NCI-H446 (cell line): ENCODE measurements around the gene SPTB.

ENCODE experiments used
- DNase-seq, 2 experiments: peaks; one replicate each; lab custom pipeline; 2025; lab: John Stamatoyannopoulos, UW

Gene SPTB

DNA sequence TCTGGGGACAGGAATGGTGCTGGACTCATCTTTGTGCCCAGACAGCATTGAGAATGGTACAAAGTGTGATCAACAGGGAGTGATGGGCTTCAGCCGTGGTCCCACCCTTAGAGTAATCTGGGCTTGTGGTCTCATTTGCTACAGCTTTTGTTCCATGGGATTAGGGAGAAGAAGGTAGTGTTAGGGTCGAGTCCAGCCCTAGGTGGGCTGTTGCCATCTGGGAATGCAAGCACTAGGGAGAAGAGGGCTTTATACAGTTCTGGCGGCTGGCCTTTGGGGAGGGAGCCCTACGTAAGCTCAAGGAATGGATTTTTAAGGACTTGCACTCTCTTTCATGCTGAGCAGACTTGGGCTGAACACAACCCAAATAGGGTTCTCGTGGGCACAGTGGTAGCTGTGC lies 170.6 kb downstream of the SPTB start:
- no peak for DNase-seq

DNA sequence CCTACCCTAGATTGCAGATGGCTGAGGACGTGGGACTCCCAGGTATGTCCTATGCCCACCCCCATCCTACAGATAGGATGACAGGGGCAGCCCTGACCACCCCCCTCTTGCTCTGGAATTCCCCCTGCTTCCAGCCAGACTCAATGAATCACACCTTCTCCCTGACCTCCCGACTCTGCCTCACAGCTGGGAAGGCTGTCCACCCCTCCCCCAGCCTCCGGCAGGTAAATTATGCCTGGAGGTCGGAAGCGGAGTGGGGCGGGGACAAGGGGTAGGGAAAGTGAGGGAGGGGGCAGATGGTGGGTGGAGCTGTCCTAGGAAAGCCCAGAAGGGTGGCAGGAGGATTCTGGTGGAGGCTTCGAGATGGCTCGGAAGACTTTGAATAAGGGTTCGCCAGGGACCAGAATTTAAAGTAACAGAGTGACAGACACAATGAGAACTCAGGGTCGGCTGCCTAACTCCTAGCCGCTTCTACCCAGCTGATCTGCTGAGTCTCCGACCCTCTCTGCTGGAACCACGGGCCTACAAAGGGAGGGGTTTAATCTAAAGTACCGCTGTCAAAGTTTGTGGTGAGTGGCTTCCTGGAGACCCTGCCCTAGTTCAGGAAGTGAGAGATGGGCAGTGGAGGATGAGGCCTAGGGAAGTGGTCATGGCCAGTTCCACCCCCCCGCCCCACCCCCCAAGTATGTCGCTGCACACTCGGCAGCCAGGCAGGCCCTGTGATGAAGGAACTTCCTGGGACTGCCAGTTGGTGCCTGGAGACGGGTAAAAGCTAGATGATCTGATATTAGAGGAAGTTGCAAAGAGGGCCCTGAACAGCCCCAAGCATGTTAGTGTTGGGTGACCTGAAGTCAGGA lies 171.3 kb downstream of the SPTB start:
- DNase-seq, result no peak

DNA sequence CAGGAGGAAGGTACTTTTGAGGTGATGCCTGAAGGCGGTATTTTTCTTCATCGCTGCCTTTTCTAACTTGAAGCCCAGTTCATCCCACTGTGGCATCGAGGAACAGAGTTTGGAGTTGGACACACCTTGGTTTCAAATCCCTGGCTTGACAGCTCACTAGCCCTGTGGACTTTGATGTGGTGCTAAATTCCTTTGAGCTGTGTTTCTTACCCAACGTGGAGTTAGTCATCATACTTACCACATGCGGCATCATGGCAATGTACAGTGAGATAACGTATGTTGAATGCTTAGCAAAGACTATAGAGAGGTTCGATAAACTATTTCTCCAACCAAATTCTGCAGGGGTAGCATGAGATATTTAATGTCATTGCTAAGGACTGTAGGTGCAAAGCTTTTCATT lies 172.0 kb downstream of the SPTB start:
- no peak for DNase-seq

DNA sequence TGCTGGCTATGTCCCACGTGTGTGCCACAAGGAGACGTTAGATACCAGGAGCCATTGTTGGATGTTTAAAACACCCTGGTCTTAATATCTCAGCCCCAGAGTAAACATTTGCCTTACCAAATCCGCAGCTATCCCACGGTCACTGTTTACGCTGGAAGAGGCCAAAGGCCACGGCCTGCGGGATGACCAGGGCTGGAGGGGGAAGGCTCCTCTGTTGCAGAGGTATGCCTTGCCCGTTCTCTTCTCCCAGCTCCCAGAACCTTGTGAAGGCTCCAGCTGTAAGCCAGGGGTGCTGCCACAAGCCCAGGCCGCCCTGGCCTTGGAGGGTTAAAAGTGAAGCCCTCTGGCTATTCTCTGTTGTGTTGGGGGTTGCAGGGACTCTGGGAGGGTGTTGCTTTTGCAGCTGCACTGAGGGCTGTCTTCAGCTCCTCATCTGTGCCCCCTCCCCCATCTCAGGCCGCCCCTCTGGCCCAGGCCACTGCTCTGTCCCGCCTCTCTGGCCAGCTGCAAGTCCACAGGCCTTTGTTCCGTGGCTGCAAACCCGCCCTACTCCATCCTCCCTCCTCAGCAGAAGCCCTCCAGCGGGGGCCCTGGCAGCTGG lies 173.0 kb downstream of the SPTB start:
- no peak for DNase-seq

DNA sequence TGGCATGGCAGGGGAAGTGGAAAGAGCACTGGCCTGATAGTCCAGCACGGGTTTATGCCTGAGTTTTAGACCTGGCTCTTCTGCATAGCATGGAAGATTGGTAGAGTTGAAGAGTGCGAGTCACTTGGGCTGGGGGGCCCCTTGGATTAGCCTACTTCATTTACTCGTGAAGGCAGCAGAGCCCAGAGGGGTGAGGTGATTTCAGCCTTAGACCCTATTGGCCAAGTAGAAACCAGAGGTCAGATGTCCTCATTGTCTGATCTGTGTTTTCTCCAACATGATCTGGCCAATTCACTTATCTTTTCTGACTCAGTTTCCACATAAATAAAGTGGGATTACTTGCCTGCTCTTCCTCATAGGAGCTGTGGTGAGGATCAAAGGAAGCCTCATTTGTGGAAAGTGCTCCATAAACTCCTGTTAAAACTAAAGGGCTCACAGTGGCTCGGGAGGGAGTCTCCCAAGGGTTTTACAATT lies 173.6 kb downstream of the SPTB start:
- no peak for DNase-seq

DNA sequence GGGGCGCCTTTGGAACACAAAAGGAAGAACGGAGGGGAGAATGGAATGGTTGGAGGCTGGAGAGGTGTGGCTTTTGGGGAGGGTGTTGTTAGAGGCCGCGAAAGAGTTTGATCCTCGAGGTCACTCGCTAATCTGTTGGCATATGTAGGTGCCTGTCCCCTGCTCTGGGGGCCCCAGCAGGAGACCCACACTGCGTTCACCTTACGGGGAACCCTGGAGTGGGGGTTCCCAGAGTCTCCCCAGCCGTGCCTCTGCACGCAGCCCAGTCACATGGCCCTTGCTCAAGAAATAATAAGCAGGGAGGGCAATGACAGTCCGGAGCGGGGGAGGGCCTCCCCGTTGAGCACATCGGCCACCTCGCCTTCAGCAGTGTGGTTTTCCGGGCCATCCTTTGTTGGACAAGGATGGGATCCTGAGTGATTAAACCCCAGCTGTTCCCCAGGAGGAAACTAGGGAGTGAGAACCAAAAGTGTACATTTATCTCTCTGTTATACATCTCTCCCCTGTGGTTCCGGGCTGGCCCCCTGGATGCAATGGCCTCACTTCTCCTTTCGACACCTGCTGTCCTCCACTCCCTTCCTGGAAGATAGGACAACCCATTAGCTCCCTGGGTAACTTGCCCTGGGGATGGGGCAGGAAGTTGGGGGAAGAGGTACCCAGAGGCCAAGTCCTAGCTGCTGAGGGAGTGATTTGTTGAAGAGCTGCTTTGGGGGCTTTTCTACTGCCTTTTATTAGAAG lies 174.2 kb downstream of the SPTB start:
- DNase-seq, result no peak

DNA sequence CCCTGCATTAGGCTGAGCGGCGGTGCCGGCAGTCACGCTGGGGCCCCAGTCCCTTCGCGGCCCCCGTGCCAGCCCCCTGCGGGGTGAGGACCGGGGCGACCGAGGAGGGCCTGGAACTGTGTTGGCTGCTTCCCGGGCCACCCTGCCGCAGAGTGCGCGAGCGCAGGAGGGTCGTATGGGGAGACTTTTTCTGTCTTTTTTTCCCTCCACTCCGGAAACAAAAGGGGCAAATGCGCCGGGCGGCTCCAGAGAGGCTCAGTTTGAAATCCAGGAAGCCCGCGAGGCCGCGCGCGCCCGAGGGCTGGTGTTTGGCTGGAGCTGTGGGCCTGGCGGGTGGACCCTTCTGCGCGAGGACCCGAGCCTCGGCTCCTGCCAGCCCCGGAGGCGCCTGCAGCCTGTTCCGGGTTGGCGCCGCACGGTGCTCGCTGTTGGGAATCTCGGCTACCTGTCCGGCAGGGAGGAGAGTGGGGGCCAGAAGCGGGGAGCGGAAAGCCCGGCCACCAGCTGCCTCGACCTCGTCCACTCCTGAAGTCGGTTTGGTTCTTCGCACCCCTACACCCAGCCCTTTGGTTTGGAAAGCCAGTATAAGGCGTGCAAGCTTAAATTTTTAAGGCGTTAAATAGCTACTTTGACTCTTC lies 174.8 kb downstream of the SPTB start:
- DNase-seq, result peak in 1 of 2 experiments; percentile 29

DNA sequence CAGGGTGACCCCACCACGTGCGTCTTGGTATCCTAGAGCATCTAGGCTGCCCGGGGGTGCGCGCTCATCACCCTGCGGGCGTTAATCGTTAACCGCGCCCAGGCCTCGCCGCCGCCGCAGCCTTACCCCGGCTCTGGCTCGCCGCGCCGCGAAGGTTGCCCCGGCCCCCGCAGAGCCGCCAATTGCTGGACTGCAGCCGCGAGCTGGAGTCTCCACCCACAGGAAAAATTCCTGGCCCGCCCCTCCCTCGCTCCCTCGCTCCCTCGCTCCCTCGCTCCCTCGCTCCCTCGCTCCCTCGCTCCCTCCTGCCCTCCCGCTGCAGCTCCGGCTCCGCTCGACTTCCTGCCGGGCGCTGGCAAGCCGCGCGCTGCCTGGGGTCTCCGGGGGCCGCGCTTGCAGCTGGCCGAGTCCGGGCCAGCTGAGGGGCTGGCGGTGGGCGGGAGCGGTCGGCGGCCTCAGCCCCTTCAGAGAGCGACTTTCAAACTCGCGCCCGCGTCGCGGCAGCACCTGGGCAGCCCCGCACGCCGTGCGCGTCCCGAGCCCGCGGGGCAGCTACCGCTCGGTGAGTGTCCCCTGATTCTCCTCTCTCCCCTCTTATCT lies 175.5 kb downstream of the SPTB start, which contains the start of gene PLEKHG3:
Gene PLEKHG3, plus strand, starts transcription at position 282 of the 600 bp plus-strand sequence. CDS start 23,208 bp downstream, outside the sequence.
- peak in 1 of 2 experiments; percentile 77 for DNase-seq

DNA sequence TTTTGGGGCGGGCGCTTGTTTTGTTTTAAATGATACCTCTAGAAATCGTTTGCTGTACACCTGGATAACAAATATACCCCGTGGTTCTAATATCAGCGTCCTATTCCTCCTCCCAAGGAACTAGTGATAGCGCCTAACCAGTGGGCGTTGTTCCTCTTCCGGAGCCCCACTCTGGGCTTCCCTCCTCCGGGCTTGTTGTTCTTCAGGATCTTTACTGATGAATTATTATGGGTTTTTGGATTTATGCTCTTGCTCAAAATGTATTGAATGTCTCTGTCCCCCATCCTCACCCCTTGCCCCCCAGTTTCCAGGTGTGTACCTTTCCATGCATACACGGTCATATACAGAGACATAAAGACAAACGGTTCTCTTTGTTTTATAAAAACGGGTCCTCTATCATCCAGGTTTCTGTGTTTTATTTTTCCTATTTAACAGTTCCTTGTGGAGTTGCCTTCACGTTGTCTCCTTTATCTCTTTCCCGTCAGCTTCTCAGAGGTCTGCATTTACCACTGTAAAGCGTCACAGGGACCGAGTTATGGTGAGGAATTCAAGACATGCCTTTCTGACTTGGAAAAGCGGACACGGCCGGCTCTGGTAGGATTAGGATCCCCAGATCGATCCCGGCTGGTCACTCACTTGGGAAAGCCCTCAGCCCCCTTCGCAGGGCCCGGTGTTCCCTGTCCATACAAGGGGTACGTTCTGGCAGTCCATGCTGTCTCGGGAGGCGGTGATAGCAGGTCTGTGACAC lies 176.1 kb downstream of the SPTB start:
- no peak for DNase-seq

DNA sequence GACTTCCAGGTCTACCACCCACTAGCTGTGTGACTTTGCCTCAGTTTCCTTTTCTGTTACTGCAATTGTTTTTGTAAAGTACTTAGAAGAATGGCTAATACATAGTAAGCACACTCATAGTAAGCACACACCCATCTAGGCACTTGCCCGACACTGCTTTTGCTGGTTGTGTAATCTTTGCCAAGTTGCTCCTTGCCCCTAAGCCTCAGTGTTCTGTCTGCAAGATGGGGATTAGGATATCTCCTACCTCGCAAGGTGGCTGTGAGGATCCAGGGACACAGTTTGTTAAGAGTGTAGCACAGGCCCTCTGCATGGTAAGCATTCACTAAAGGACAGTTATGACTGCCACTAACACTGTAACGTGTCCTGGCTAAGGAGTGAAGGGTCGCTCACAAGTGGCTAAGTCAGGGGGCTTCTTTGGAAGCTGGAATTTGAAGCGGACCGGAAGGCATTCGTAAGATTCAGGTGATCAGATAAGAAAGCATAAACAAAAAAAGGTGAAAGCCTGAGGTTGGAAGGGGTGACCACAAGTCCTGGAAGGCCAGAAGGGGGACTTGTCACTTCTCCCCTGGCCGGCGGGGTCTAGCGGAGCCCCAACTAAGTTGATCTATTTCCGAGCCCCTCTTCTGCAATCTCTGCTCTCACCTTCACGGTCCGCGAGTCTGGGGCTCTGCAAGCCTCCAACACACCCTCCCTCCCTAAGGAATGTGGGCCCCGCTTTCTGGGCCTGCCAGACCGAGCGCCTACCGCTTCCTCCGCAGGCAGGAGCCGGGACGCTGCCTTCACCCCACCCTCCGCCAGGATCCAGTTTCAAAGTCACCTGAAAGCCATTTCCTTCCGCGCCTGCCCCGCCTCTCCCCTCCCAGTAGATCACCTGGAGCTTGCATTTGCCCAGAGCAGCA lies 177.0 kb downstream of the SPTB start:
- no peak for DNase-seq

DNA sequence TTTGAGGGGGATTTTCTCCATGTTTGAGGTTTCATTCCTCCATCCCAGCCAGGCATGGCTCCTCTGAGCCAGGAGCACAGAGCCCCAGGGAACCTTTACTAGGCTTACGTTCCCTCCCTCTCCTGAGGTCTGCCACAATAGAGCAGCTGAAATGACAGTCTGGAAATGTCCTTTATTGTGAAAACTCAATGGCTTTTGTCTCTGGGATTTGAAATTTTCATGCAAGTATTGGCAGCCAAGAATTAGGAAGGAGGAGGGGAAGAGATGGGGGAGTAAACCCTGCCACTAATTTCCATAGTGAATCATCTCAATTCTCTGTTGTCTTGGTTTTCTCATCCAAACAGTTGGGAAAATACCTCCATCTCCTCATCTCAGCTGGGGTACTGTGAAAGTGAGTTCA lies 178.0 kb downstream of the SPTB start:
- no peak for DNase-seq

DNA sequence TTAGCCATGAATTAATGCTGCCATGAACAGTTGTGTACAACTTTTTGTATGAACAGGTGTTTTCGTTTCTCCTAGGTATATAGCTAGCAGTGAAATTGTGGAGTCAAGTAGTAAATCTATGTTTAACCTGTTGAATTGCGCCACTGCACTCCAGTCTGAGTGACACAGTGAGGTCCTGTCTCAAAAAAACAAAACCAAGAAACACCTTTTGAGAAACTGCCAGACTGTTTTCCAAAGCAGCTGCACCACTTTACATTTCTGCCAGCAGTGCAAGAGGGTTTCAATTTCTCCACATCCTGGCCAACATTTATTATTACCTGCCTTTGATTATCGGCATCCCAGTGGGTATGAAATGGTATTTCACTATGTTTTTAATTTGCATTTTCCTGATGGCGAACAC lies 178.8 kb downstream of the SPTB start:
- DNase-seq, result no peak

DNA sequence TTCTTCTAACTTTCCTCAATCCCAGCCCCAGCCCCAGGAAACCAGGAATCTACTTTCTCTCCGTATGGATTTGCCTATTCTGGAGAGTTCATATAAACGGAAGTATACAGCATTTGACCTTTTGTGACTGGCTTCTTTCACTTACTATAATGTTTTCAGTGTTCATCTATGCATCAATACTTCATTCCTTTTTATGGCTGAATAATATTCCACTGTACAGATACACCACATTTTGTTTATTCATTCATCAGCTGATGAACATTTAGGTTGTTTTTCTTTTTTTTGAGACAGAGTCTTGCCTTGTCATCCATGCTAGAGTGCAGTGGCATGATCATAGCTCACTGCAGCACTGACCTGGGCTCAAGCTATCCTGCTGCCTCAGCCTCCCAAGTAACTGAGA lies 179.4 kb downstream of the SPTB start:
- no peak for DNase-seq

DNA sequence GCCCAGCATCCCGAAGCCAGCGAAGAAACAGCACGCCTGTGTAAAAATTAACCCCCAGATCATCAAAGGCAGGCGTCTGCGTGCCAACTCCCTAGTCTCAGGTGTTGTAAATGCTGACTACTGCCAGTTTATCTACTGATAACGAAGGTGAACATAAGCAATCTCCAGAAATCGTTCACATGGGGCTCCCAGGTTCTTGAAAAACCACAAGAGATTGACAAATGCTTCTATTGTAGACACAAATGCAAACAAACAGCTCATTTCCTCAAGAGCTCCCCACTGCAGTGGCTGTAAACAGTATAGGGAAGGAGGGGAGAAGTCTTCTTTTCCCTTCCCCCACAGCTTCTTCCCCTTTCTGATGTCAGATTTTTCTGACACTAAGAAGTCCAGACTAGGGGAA lies 180.8 kb downstream of the SPTB start:
- DNase-seq, result no peak

DNA sequence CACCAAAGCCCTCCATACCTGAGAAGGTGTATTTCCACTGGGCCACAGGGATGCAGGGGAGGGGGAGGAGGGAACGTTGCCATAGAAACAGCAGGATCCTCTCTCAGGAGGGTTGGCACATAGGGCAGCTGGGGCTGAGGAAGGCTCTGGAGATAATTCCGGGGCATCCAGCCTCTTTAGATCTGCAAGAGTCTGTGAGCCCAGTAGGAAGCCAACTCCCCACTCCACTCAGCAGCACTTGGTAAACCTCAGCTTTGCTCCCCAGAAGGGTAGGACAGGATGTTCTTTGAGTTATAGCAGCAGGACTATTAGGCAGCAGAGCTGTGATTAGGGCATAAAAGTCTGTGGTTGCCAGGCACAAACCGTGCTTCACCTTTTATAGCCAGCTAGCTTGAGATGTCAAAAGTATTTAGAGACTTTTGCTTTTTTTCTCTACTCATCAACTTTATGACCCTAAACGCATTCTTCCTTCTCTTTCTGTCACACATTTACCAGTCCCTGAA lies 183.3 kb downstream of the SPTB start:
- no peak for DNase-seq
